Immature natural killer cell (primary cell): Measurements from ENCODE around the gene NSG2. TPM values are rescaled to one million over a fixed set of nuclear protein-coding genes. Genes with fewer than 3 reads are reported as not detected.
"Not testable (repeated sequence)": the region's sequence is repeated elsewhere in the genome, so short reads cannot be mapped to it uniquely, and the experiment has no call there.

ENCODE experiments used
- DNase-seq, 3 donors: peaks; one replicate each; pipeline ENCODE4 v3.0.0; 2022; ENCODE audit warnings: mixed read lengths in 1 of 3
- H3K27ac Mint-ChIP-seq, 6 donors: one replicate each; pipeline ENCODE4 v1.8.0; 2020; ENCODE audit warnings: mixed read lengths in 6 of 6, mild to moderate bottlenecking in 5 of 6, inconsistent platforms in 4 of 6, moderate library complexity in 3 of 6
- H3K27me3 Mint-ChIP-seq, 3 donors: one replicate each; pipeline ENCODE4 v1.8.0; 2020 to 2021; ENCODE audit warnings: low read depth in 3 of 3, mild to moderate bottlenecking in 3 of 3, mixed read lengths in 3 of 3, moderate library complexity in 3 of 3, inconsistent platforms in 1 of 3
- H3K36me3 Mint-ChIP-seq, 3 donors: one replicate each; pipeline ENCODE4 v1.8.0; 2020; ENCODE audit warnings: mixed read lengths in 3 of 3, inconsistent platforms in 2 of 3, mild to moderate bottlenecking in 2 of 3
- H3K4me1 Mint-ChIP-seq, 2 donors: one replicate each; pipeline ENCODE4 v1.8.0; 2020; ENCODE audit warnings: inconsistent platforms in 2 of 2, mild to moderate bottlenecking in 2 of 2, mixed read lengths in 2 of 2, moderate library complexity in 1 of 2
- H3K4me3 Mint-ChIP-seq, 5 donors: one replicate each; pipeline ENCODE4 v1.8.0; 2020; ENCODE audit warnings: mild to moderate bottlenecking in 5 of 5, mixed read lengths in 5 of 5, inconsistent platforms in 3 of 5, moderate library complexity in 3 of 5
- H3K9me3 Mint-ChIP-seq, 6 donors: one replicate each; pipeline ENCODE4 v1.8.0; 2020; ENCODE audit warnings: mild to moderate bottlenecking in 6 of 6, mixed read lengths in 6 of 6, inconsistent platforms in 4 of 6, moderate library complexity in 3 of 6
- polyA plus RNA-seq, 3 donors: library from polyadenylated mRNA; unstranded; fragments of 300-500 nt; fragmentation: Illumina TruSeq; gene quantifications; one replicate each; pipeline ENCODE4 v1.2.3, GENCODE V29; 2021

Gene NSG2
- polyA plus RNA-seq: not detected

DNA sequence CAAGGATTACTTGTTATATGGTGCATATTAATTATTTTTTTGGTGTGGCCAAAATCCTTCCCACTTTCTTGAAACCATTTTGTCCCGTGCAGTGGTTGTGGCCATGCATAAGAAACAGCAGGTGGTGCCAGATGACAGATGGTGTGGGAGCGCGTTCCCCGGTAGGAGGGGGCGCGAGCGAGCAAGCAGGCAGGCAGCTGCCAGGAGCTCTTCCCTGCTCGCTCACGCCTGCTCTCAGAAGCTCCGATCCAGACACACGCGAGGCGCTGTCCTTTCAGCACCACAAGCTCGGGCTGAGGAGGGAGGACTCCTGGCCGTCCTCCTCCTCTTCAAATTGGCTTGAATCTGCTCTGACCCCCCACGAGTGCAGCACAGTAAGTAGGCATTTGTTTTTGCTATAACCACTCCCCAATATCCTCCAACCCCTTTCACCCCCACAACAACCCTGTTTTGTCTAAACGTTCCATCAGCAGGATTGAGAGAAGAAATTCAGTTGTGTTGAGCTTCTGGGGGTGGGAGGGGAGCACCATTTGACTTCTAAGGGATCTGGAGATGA lies at the start of gene NSG2:
NSG2 (plus strand) TSS at position 237 of the 556 bp plus-strand sequence. CDS start 1,050 bp downstream, outside the sequence.
- Mint-ChIP-seq H3K27me3 (peaks cover 3 to 19% (median 8%) of the 10 kb centered on the region in 3 donors), H3K4me3 (no peak within 1 kb of the TSS), H3K4me1 (no peaks in the 10 kb centered on the region), H3K36me3 (no peaks in the 10 kb centered on the region), H3K27ac (no peak within 1 kb of the TSS), H3K9me3 (no peaks in the 10 kb centered on the region)
- no peak for DNase-seq

DNA sequence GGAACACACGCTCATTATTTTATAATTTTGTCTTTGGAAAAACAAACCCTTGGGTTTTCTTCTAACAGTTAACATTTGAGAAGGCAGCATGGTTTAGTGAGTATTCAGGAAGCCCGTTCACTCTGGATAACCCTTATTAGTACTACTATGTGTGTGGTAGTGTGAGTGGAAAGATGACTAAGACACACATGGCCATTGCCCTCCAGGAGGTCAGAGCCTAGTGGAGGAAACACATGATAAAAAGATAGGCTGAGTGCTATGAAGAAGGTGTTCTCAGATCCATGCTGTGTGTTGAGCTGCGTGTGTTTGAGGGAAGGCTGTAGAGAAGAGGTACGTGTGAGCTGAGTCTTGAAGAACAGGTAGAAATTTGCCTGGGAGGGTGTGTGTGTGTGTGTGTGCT lies 48.2 kb upstream of the NSG2 start:
- Mint-ChIP-seq H3K9me3 (peaks cover 0 to 2% (median 0%) of the 10 kb centered on the region in 6 donors), H3K4me3 (no peak overlapping the region), H3K27me3 (no peaks in the 10 kb centered on the region)

DNA sequence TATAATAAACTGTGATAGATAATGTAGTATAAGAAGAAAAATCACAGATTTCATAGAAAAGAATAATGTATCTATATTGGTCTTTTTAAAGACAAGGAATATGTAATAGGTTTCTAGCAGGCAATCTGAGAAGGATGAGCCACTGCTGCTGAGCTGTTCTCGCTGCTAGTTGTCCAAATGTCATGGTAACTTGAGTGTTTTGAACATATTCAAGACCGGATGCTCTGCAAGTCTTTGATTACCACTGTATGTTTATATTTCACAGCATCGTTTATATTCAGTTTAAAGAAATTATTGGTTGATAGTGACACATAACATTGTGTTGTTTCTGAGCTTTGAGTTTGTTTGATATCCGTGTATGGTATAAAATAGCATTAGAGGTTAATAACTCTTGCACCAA lies 47.0 kb upstream of the NSG2 start:
- no peaks in the 10 kb centered on the region for H3K4me1 Mint-ChIP-seq
- no peak overlapping the region for H3K4me3 Mint-ChIP-seq
- H3K9me3 Mint-ChIP-seq: peaks cover 0 to 2% (median 0%) of the 10 kb centered on the region in 6 donors
- H3K27ac Mint-ChIP-seq: no peak overlapping the region
- H3K27me3 Mint-ChIP-seq: peaks cover 0 to 2% (median 0%) of the 10 kb centered on the region in 3 donors
- H3K36me3 Mint-ChIP-seq: no peaks in the 10 kb centered on the region
- no peak for DNase-seq

More for the DNA sequence above, 48.2 kb upstream of the NSG2 start:
- H3K4me1 Mint-ChIP-seq: no peaks in the 10 kb centered on the region
- H3K27ac Mint-ChIP-seq: no peak overlapping the region
- no peak for DNase-seq
- H3K36me3 Mint-ChIP-seq: no peaks in the 10 kb centered on the region

DNA sequence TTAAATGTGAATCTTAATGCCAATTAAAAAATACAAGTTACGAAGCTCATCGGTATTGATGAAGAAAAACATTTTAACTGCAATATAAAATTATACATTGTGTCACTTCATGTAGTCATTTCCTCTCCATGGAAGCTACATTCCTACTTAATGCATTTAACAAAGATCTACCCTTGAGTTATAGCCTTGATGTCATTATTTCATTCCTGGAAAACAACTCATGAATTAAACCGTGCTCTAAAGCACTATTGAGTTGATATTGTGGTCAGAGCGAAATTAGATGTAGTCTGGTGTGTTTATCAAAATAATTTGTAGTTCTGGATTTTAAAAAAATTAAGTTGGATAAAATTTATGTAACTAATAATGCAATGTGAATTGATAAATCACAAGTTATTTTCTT lies 45.4 kb upstream of the NSG2 start:
- Mint-ChIP-seq H3K4me3 (no peak overlapping the region), H3K9me3 (peaks cover 0 to 2% (median 0%) of the 10 kb centered on the region in 6 donors), H3K36me3 (no peaks in the 10 kb centered on the region), H3K27me3 (peaks cover 0 to 2% (median 2%) of the 10 kb centered on the region in 3 donors), H3K27ac (no peak overlapping the region), H3K4me1 (no peaks in the 10 kb centered on the region)
- no peak for DNase-seq

DNA sequence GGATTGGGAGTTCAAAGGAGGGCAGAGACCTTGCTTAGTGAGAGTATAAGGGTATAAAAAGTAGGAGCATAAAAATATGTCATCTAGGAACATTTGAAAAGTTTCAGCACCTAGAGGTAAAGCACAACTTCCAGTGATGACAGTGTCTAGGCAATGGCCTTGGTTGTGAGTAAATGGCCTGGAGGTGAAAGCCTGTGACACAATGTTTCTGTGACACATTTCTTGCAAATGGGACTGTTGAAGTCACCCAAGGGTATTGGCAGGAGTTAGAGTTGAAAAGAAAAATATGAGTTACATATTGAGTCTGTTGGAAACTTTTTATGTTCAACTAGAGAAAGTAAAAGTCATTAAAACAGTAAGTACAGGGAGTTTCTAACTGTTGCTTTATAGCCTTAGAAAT lies 41.7 kb upstream of the NSG2 start:
- Mint-ChIP-seq H3K4me1 (no peaks in the 10 kb centered on the region), H3K4me3 (no peak overlapping the region), H3K27me3 (peaks cover 2 to 11% (median 3%) of the 10 kb centered on the region in 3 donors), H3K9me3 (peaks cover 0 to 2% (median 0%) of the 10 kb centered on the region in 6 donors), H3K36me3 (no peaks in the 10 kb centered on the region), H3K27ac (no peak overlapping the region)
- DNase-seq: no peak

DNA sequence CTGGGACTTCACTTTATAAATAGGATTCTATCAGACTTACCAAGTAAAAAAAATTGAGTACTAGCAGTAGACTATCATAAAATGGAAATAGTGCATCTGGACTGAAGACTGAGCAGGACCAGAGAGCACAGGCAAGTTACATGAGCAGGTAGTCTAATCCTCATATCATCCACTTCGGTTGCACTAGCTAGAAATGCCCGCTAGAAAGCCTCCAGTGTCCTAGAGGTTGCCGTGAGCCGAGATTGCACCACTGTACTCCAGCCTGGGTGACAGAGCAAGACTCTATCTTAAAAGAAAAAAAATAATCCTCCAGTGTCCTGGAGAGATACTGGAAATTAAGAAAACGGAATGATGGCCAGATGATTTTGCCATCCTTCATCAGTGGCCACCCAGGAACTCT lies 36.6 kb upstream of the NSG2 start:
- H3K9me3 Mint-ChIP-seq: peaks cover 0 to 2% (median 0%) of the 10 kb centered on the region in 6 donors
- H3K4me1 Mint-ChIP-seq: peaks cover 0 to 7% of the 10 kb centered on the region in 2 donors
- no peak for DNase-seq
- peaks cover 5 to 9% (median 7%) of the 10 kb centered on the region in 3 donors for H3K27me3 Mint-ChIP-seq
- no peaks in the 10 kb centered on the region for H3K36me3 Mint-ChIP-seq
- no peak overlapping the region for H3K4me3 Mint-ChIP-seq
- H3K27ac Mint-ChIP-seq: no peak overlapping the region

DNA sequence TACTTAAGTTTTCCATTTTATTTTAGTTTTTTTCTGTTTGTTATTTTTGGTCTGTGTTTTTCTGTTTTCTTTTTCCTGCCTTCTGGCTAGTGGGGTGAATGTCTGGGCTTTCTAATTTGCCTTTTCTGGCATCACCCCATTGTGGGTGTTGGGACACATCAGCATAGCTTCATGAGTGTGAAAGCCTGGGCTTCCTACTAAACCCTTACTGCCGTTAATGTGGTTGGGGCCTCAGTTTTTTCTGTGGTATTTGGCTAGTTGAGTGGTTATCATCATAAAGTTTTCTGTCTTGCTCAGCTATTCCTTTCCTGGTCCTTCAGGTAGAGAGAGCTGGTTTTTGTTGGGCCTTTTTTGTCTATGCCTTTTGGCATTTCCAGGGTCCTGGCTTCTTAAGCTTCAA lies 35.1 kb upstream of the NSG2 start:
- Mint-ChIP-seq H3K4me3 (peak overlapping the region in 1 of 5 donors; percentile 25), H3K27me3 (peaks cover 5 to 9% (median 6%) of the 10 kb centered on the region in 3 donors), H3K4me1 (peaks cover 0 to 7% of the 10 kb centered on the region in 2 donors), H3K27ac (no peak overlapping the region), H3K36me3 (no peaks in the 10 kb centered on the region), H3K9me3 (peaks cover 0 to 2% (median 0%) of the 10 kb centered on the region in 6 donors)
- peak in 1 of 3 donors; percentile 7 for DNase-seq

DNA sequence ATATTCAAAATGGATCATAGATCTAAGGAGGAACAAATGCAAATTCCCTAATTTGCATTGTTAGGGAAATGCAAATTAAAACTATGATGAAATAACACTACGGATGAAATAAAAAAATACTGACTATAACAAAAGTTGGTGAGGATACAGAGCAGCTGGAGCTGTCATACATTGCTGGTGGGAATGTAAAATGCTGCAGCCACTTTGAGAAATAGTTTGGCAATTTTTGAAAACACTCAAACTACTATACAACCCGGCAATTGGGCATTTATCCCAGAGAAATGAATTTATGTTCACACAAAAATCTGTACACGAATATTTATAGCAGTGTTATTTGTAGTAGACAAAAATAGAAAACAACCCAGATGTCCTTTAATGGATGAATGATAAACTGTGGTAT lies 34.1 kb upstream of the NSG2 start:
- no peaks in the 10 kb centered on the region for H3K36me3 Mint-ChIP-seq
- peaks cover 0 to 7% of the 10 kb centered on the region in 2 donors for H3K4me1 Mint-ChIP-seq
- no peak overlapping the region for H3K4me3 Mint-ChIP-seq
- H3K9me3 Mint-ChIP-seq: peaks cover 0 to 2% (median 0%) of the 10 kb centered on the region in 6 donors
- no peak overlapping the region for H3K27ac Mint-ChIP-seq
- peaks cover 2 to 5% (median 4%) of the 10 kb centered on the region in 3 donors for H3K27me3 Mint-ChIP-seq
- DNase-seq: no peak

DNA sequence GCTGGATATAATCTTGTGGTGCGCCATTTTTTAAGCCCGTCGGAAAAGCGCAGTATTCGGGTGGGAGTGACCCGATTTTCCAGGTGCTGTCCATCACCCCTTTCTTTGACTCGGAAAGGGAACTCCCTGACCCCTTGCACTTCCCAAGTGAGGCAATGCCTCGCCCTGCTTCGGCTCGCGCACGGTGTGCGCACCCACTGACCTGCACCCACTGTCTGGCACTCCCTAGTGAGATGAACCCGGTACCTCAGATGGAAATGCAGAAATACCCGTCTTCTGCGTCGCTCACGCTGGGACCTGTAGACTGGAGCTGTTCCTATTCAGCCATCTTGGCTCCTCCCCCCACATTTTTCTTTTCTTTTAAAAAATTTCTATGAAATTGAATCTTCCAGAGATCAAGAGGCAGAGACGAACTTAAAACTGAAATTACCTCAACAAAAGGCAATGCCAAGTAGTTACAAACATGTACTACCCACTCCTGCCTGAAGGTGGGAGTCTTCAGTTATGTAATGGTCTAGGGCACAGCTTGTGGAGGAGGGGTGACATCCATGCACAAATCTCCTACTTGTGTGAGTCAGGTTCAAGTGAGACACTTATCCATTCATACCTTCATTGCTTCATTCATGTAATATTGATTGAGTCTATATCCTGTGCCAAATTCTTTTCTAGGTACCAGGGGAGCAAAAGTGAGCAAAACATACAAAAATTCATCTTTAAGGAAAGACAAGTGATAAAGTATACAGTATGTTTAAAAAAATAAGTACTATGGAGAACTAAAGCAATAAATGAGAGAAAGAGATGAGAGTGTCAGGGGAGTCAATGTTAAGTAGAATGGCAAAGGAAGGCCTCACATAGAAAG lies 25.2 kb upstream of the NSG2 start:
- H3K27ac Mint-ChIP-seq, H3K4me3 Mint-ChIP-seq, H3K4me1 Mint-ChIP-seq, H3K36me3 Mint-ChIP-seq, H3K27me3 Mint-ChIP-seq, DNase-seq, H3K9me3 Mint-ChIP-seq: not testable (repeated sequence)

DNA sequence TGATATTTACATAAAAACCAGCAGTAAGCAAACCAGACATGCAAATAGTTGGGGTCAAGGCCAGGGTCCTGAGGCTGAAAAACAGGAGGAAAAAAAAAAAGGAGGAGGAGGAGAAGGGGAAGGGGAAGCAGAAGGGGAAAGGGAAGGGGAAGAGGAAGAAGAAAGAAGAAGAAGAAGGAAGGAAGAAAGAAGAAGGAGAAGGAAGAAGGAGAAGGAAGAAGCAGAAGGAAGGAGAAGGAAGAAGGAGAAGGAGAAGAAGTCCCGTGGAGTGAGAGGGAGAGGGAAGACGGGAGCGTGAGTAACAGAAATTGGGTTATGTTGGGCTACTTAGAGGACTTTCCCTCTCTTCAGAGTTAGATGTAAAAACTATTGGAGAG lies 24.6 kb upstream of the NSG2 start:
- Mint-ChIP-seq H3K27ac (no peak overlapping the region), H3K36me3 (no peaks in the 10 kb centered on the region), H3K4me1 (no peaks in the 10 kb centered on the region), H3K4me3 (no peak overlapping the region), H3K27me3 (peaks cover 0 to 9% (median 2%) of the 10 kb centered on the region in 3 donors), H3K9me3 (peaks cover 0 to 3% (median under 1%) of the 10 kb centered on the region in 6 donors)
- DNase-seq: no peak

DNA sequence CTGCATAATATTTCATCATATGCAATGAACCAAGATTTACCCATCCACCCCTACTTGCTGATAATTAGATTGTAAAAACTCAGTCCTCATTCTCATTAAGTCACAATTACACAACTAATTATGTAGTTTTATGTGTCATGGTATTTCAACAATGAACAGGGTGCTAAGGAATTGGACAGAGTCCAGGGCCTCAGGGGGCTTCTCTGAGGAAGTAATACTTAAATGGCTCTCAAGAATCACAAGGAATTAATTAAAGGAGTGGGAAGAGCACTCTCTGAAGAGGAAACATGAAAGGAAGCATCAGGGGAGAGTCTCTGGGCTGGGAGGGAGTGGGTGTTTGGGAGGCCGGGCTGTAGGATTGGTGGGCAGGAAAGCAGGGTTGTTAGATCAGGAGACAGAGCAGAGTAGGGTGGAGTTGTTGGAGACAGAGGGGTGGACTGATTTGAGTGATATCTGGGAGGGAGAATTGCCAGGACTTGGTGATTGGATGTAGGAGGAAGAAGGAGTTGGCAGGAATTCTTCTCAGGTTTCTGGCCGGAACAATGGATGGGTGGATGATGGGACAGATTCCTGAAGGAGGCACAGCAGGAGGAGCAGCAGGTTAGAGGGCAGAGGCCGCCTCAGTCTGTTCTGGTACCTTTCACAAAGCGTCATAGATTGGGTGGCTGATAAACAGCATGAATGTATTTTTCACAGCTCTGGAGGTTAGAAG lies 23.0 kb upstream of the NSG2 start:
- H3K4me3 Mint-ChIP-seq: no peak overlapping the region
- no peaks in the 10 kb centered on the region for H3K4me1 Mint-ChIP-seq
- H3K9me3 Mint-ChIP-seq: peaks cover 0 to 3% (median under 1%) of the 10 kb centered on the region in 6 donors
- peaks cover 0 to 9% (median 2%) of the 10 kb centered on the region in 3 donors for H3K27me3 Mint-ChIP-seq
- no peaks in the 10 kb centered on the region for H3K36me3 Mint-ChIP-seq
- no peak overlapping the region for H3K27ac Mint-ChIP-seq
- DNase-seq: no peak

DNA sequence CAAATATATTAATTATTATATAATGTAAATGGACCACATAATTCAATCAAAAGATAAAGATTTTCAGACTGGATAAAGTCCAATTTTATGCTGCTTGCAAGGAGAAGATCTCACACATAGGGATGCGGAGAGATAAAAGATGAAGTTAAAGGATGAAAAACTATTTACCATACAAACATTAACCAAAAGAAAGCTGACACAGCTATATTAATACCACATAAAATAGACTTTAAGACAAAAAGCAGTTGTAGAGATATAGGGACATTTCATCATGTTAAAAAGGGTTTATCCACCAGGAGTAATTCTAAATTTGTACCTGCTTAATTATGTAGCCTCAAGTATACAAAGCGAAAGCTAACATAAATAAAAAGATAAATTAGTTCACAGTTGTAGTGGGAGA lies 15.2 kb upstream of the NSG2 start:
- Mint-ChIP-seq H3K4me3 (no peak overlapping the region), H3K9me3 (peaks cover 6 to 19% (median 8%) of the 10 kb centered on the region in 6 donors), H3K27me3 (peaks cover 0 to 3% (median 2%) of the 10 kb centered on the region in 3 donors), H3K27ac (no peak overlapping the region), H3K36me3 (no peaks in the 10 kb centered on the region), H3K4me1 (no peaks in the 10 kb centered on the region)
- DNase-seq: no peak

DNA sequence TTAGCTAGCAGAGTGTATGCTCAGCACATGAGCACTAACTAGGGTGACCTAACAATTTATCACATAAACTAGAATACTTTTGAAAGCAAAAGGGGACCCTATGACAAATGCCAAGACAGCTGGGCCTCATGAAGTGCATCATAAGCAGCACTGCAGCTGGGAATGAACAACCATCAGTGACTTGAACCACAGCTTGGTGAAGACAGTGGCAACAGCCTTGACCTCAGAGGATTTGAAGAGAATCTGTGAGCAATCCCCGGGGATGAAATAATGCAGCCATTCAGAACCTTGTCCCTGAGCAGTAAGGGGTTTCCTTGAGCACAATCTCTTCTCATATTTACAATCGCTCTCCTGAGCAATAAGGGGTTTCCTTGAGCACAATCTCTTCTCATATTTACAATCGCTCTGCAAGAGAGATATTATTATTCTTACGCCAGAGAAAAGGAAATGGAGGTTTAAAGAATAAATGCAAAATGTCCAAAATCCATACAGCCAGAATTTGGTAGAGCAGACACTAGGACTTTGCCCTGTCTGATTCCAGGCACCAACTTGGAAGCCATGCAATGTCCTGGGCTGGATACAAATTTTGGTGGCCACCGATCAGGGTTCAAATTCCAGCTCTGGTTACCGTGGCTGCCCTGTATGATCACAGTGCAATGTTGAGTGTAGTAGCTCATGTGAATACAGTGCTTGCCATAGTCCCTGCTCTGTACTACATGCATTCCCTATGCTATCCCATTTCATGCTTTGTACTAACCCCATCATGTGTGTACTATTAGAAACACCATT lies 846 bp upstream of the NSG2 start:
- Mint-ChIP-seq H3K9me3 (no peaks in the 10 kb centered on the region), H3K27me3 (peaks cover 3 to 21% (median 10%) of the 10 kb centered on the region in 3 donors), H3K27ac (no peak overlapping the region), H3K4me3 (no peak overlapping the region), H3K36me3 (no peaks in the 10 kb centered on the region), H3K4me1 (no peaks in the 10 kb centered on the region)
- no peak for DNase-seq
